ENCODE data around the gene NUB1. TPM values are rescaled to one million over a fixed set of nuclear protein-coding genes. Genes with fewer than 3 reads are reported as not detected.
A peak's percentile ranks its signal among the peaks of the same experiment; 100 is the strongest.

Gene NUB1
- polyA plus RNA-seq, 3 donors, result 32.0 to 39.2 (median 37.2) TPM

DNA sequence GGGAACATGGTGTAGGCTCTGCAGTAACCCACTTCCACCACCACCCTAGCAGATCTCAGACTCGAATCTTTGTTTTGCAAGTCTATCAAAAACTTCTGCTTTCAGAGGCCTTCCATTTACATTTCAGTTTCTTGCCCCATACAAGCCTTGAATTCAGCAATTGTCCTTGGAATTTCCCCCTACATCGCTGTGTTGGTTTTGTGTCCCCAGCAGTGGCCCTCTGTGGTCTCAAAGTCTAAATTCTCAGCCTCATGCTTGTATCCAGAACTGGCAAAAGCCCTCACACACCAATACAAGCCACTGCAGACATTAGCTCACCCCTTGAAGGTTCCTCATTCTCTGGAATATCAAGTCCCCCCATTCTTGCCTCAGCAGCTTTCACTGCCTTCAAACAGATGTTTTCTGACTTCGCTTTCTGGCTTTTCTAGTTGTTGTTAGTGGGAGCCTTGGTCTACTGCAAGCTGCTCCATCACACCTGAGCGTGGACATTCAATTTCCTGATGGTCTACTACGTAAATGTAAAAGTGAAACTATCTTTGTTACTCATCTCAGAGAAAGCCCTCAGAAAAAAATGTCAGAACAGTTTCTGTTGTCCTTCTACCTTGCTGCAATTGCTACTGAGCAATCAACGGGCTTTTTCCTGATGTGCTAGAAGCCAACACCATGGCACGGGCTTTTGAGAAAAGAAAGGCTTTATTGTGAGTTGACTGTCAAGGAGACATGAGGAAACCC is 1.8 kb upstream of the NUB1 start:
- TF ChIP-seq, protein P1, sequence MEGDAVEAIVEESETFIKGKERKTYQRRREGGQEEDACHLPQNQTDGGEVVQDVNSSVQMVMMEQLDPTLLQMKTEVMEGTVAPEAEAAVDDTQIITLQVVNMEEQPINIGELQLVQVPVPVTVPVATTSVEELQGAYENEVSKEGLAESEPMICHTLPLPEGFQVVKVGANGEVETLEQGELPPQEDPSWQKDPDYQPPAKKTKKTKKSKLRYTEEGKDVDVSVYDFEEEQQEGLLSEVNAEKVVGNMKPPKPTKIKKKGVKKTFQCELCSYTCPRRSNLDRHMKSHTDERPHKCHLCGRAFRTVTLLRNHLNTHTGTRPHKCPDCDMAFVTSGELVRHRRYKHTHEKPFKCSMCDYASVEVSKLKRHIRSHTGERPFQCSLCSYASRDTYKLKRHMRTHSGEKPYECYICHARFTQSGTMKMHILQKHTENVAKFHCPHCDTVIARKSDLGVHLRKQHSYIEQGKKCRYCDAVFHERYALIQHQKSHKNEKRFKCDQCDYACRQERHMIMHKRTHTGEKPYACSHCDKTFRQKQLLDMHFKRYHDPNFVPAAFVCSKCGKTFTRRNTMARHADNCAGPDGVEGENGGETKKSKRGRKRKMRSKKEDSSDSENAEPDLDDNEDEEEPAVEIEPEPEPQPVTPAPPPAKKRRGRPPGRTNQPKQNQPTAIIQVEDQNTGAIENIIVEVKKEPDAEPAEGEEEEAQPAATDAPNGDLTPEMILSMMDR (IDR thresholded peaks at IDR 0.05), result no peak
- Mint-ChIP-seq H3K9me3 (peaks cover 0 to 9% (median 0%) of the 10 kb centered on the region in 7 donors), H3K27ac (peak overlapping the region; percentile 89 to 97 (median 96)), H3K4me1 (peaks cover 34% of the 10 kb centered on the region), H3K27me3 (ENCODE audit: low read depth in 3 of 3) (peaks cover 0 to 3% (median 0%) of the 10 kb centered on the region in 3 donors), H3K36me3 (peaks cover 5% of the 10 kb centered on the region in 2 donors), H3K4me3 (peak overlapping the region; percentile 60 to 75)
- peak; percentile 66 to 85 (median 70) for DNase-seq
- Histone ChIP-seq H3K27me3 (ENCODE audit: control insufficient read depth in 2 of 2, insufficient read depth in 2 of 2, low read length in 2 of 2) (no peaks in the 10 kb centered on the region), H3K36me3 (replicated peaks in 1 of 2; ENCODE audit: control insufficient read depth in 1 of 2, insufficient read depth in 2 of 2, low read length in 2 of 2) (peaks cover 0 to 3% of the 10 kb centered on the region in 2 donors), H3K27ac (ENCODE audit: low read depth in 1 of 2, low read length in 2 of 2) (peak overlapping the region; percentile 45 to 78), H3K4me1 (ENCODE audit: control insufficient read depth in 1 of 2, insufficient read depth in 2 of 2, low read length in 2 of 2) (peaks cover 33 to 39% of the 10 kb centered on the region in 2 donors), H2AFZ (ENCODE audit: insufficient read depth, low read depth, low read length, poor library complexity, severe bottlenecking) (peak overlapping the region; percentile 61), H3K9ac (ENCODE audit: insufficient read depth, low read length, poor library complexity, severe bottlenecking) (peak overlapping the region; percentile 9), H3K79me2 (ENCODE audit: insufficient read depth, low read length) (peaks cover 19% of the 10 kb centered on the region), H4K20me1 (ENCODE audit: insufficient read depth, low read length) (peaks cover 5% of the 10 kb centered on the region), H3K4me3 (replicated peaks in 1 of 3; ENCODE audit: low read depth in 2 of 3, low read length in 3 of 3) (peak overlapping the region in 2 of 3 experiments; percentile 7 to 52), H3K9me3 (replicated peaks in 1 of 2; ENCODE audit: control insufficient read depth in 1 of 2, insufficient read depth in 1 of 2, low read length in 2 of 2) (no peaks in the 10 kb centered on the region), H3K4me2 (replicated peaks; ENCODE audit: extremely low read depth, low read length, poor library complexity, severe bottlenecking) (peak overlapping the region; percentile 58)
- intact Hi-C loops (cut with micrococcal nuclease), result no loop called here
- WGBS (ENCODE audit: insufficient coverage), result 14% methylated on average over 2 of the region's 7 CpGs

DNA sequence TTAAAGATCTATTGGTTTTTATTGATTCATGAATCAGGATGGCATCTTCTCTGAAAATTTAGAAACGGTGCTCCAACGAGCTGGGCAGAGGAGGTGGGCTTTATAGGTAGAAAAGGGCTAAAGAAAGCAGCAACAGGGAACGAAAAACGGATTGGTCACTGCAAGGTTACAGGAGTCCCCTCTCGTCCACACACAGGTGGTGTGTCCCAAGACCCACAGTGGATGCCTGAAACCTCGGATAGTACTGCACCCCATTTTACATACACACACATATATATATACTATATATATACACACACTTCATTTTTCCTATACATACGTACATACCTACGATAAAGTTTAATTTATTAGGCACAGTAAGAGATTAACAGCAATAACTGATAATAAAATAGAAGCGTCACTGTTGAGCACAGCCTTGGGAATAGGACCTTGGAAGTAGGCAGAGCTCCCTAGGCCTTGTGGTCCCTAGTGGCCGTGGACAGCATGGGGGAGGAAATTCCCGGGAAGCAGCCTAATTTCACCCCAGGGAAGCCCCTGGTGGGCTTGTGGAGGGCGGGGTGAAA is 737 bp upstream of the NUB1 start:
- H3K4me3 Mint-ChIP-seq, result no peak overlapping the region
- peaks cover 32% of the 10 kb centered on the region for H3K4me1 Mint-ChIP-seq
- DNase-seq, result no peak
- no peak overlapping the region for H3K9ac ChIP-seq (ENCODE audit: insufficient read depth, low read length, poor library complexity, severe bottlenecking)
- H3K9me3 Mint-ChIP-seq, result peaks cover 0 to 9% (median 0%) of the 10 kb centered on the region in 7 donors
- peaks cover 9 to 12% of the 10 kb centered on the region in 2 donors for H3K36me3 ChIP-seq (replicated peaks in 1 of 2; ENCODE audit: control insufficient read depth in 1 of 2, insufficient read depth in 2 of 2, low read length in 2 of 2)
- H3K4me3 ChIP-seq (replicated peaks in 1 of 3; ENCODE audit: low read depth in 2 of 3, low read length in 3 of 3), result peak overlapping the region in 1 of 3 experiments; percentile 98
- H3K27ac Mint-ChIP-seq, result peak overlapping the region in 6 of 7 donors; percentile 89 to 97 (median 96)
- H3K4me1 ChIP-seq (ENCODE audit: control insufficient read depth in 1 of 2, insufficient read depth in 2 of 2, low read length in 2 of 2), result peaks cover 33 to 39% of the 10 kb centered on the region in 2 donors
- H3K27ac ChIP-seq (ENCODE audit: low read depth in 1 of 2, low read length in 2 of 2), result peak overlapping the region; percentile 31 to 87
- H3K79me2 ChIP-seq (ENCODE audit: insufficient read depth, low read length), result peaks cover 19% of the 10 kb centered on the region
- no peaks in the 10 kb centered on the region for H3K27me3 ChIP-seq (ENCODE audit: control insufficient read depth in 2 of 2, insufficient read depth in 2 of 2, low read length in 2 of 2)
- no peak overlapping the region for H2AFZ ChIP-seq (ENCODE audit: insufficient read depth, low read depth, low read length, poor library complexity, severe bottlenecking)
- peak overlapping the region; percentile 89 for H3K4me2 ChIP-seq (replicated peaks; ENCODE audit: extremely low read depth, low read length, poor library complexity, severe bottlenecking)
- intact Hi-C loops (cut with micrococcal nuclease), result no loop called here
- peaks cover 11 to 13% of the 10 kb centered on the region in 2 donors for H3K36me3 Mint-ChIP-seq
- peaks cover 5% of the 10 kb centered on the region for H4K20me1 ChIP-seq (ENCODE audit: insufficient read depth, low read length)
- H3K9me3 ChIP-seq (replicated peaks in 1 of 2; ENCODE audit: control insufficient read depth in 1 of 2, insufficient read depth in 1 of 2, low read length in 2 of 2), result no peaks in the 10 kb centered on the region
- 80% methylated on average over 1 of the region's 12 CpGs for WGBS (ENCODE audit: insufficient coverage)
- TF ChIP-seq, protein P1 (IDR thresholded peaks at IDR 0.05), result no peak
- H3K27me3 Mint-ChIP-seq (ENCODE audit: low read depth in 3 of 3), result peaks cover 0 to 2% (median 0%) of the 10 kb centered on the region in 3 donors

Data from CD14-positive monocyte (primary cell).